Kidney epithelial cell (primary cell): ENCODE data around the gene ETV3. TPM values are rescaled to one million over a fixed set of nuclear protein-coding genes. Genes with fewer than 3 reads are reported as not detected.
A peak's percentile ranks its signal among the peaks of the same experiment; 100 is the strongest.
"Not testable (repeated sequence)": the region's sequence is repeated elsewhere in the genome, so short reads cannot be mapped to it uniquely, and the experiment has no call there.

Experiments used
- DNase-seq: peaks from one replicate; pipeline ENCODE4 v3.0.0-alpha.2; 2010; ENCODE audit warnings: low read depth
- H3K27me3 ChIP-seq: 2 replicates; pipeline ENCODE4 v1.6.0; 2011; ENCODE audit warnings: low read length; ENCODE audit not compliant: control insufficient read depth, insufficient read depth
- H3K36me3 ChIP-seq: 2 replicates; pipeline ENCODE4 v1.5.1; 2011; ENCODE audit warnings: low read length; ENCODE audit not compliant: control insufficient read depth, insufficient read depth
- H3K4me3 ChIP-seq: 2 replicates; pipeline ENCODE4 v1.5.1; 2011; ENCODE audit warnings: low read depth, mild to moderate bottlenecking, control low read depth, low read length
- CTCF ChIP-seq: IDR thresholded peaks from 2 replicates; pipeline ENCODE4 v1.5.1; 2011; ENCODE audit warnings: mild to moderate bottlenecking, moderate library complexity, low read length, control low read depth, inconsistent platforms; ENCODE audit not compliant: insufficient read depth, poor library complexity, severe bottlenecking
- total RNA-seq: library from RNA; depleted of rRNA; stranded (reverse); fragments of >200 nt; gene quantifications from 2 replicates; pipeline ENCODE4 v1.2.3, GENCODE V29; 2015

Gene ETV3
- total RNA-seq, 1 donor from 2014 or later: 16.6 TPM

GRCh38 chr1:157171903-157172503 lies 33.8 kb upstream of the ETV3 start:
- TF ChIP-seq CTCF: peak; percentile 15
- H3K27me3 ChIP-seq, DNase-seq, H3K4me3 ChIP-seq, H3K36me3 ChIP-seq: not testable (repeated sequence)

- Histone ChIP-seq H3K4me3 (no peak overlapping the region), H3K36me3 (no peaks in the 10 kb centered on the region), H3K27me3 (peaks cover 7% of the 10 kb centered on the region)
- TF ChIP-seq CTCF: peak; percentile 48
- no peak for DNase-seq
Measured at GRCh38 chr1:157170677-157171515, 32.7 kb upstream of the ETV3 start.

GRCh38 chr1:157168015-157168414 lies 29.8 kb upstream of the ETV3 start:
- no peak for DNase-seq
- H3K27me3 ChIP-seq: peaks cover 6% of the 10 kb centered on the region
- TF ChIP-seq CTCF: no peak
- H3K4me3 ChIP-seq: no peak overlapping the region
- no peaks in the 10 kb centered on the region for H3K36me3 ChIP-seq

GRCh38 chr1:157167437-157167836 lies 29.2 kb upstream of the ETV3 start:
- no peak overlapping the region for H3K4me3 ChIP-seq
- TF ChIP-seq CTCF: no peak
- no peak for DNase-seq
- H3K27me3 ChIP-seq: peaks cover 6% of the 10 kb centered on the region
- no peaks in the 10 kb centered on the region for H3K36me3 ChIP-seq

GRCh38 chr1:157166590-157166989 lies 28.4 kb upstream of the ETV3 start:
- H3K36me3 ChIP-seq: no peaks in the 10 kb centered on the region
- H3K4me3 ChIP-seq: no peak overlapping the region
- TF ChIP-seq CTCF: no peak
- no peak for DNase-seq
- peaks cover 6% of the 10 kb centered on the region for H3K27me3 ChIP-seq
